ENCODE results near the gene ABCA2.

The ABCA2 gene

GRCh38 chr9:136995362-136995761 lies 32.7 kb downstream of the ABCA2 start:
- no peak overlapping the region for H3K4me3 ChIP-seq (ENCODE audit: low read depth in 1 of 2, low read length in 2 of 2)
- H3K27me3 ChIP-seq (ENCODE audit: control insufficient read depth in 1 of 2, insufficient read depth in 2 of 2, low read length in 2 of 2), result peaks cover 13 to 46% of the 10 kb centered on the region in 2 donors

DNA sequence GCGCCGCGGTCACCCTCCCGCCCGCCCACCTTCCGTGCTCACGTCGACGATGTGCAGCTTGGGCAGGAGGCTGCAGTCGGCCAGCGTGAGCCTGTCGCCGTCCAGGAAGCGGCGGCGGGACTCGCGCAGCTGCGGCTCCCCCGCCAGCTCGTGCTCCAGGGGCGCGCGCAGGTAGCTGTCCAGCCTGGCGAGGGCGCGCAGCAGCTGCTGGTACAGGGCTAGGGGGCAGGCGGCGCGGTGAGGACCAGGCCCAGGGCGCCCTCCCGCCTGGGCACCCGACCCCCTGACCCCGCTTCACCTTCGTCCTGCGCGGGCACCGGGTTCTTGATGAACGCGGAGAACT lies 33.2 kb downstream of the ABCA2 start:
- Histone ChIP-seq H3K9ac (ENCODE audit: low read length) (no peak overlapping the region), H3K9me3 (ENCODE audit: low read length) (no peaks in the 10 kb centered on the region), H3K36me3 (ENCODE audit: insufficient read depth, low read length) (no peaks in the 10 kb centered on the region), H3K27ac (ENCODE audit: low read depth, low read length) (no peak overlapping the region), H3K4me3 (ENCODE audit: low read depth in 1 of 2, low read length in 2 of 2) (no peak overlapping the region), H3K27me3 (ENCODE audit: control insufficient read depth in 1 of 2, insufficient read depth in 2 of 2, low read length in 2 of 2) (peaks cover 13 to 46% of the 10 kb centered on the region in 2 donors), H3K4me1 (ENCODE audit: insufficient read depth, low read length) (peaks cover 17% of the 10 kb centered on the region)

More at GRCh38 chr9:136995362-136995761, 32.7 kb downstream of the ABCA2 start:
- Histone ChIP-seq H3K9me3 (ENCODE audit: low read length) (no peaks in the 10 kb centered on the region), H3K9ac (ENCODE audit: low read length) (no peak overlapping the region), H3K36me3 (ENCODE audit: insufficient read depth, low read length) (no peaks in the 10 kb centered on the region), H3K27ac (ENCODE audit: low read depth, low read length) (no peak overlapping the region), H3K4me1 (ENCODE audit: insufficient read depth, low read length) (peaks cover 17% of the 10 kb centered on the region)

GRCh38 chr9:136994180-136994887 lies 33.7 kb downstream of the ABCA2 start:
- Histone ChIP-seq H3K4me1 (ENCODE audit: insufficient read depth, low read length) (peaks cover 17% of the 10 kb centered on the region), H3K9me3 (ENCODE audit: low read length) (no peaks in the 10 kb centered on the region), H3K4me3 (ENCODE audit: low read depth in 1 of 2, low read length in 2 of 2) (no peak overlapping the region), H3K36me3 (ENCODE audit: insufficient read depth, low read length) (no peaks in the 10 kb centered on the region), H3K27me3 (ENCODE audit: control insufficient read depth in 1 of 2, insufficient read depth in 2 of 2, low read length in 2 of 2) (peaks cover 13 to 46% of the 10 kb centered on the region in 2 donors), H3K27ac (ENCODE audit: low read depth, low read length) (no peak overlapping the region), H3K9ac (ENCODE audit: low read length) (no peak overlapping the region)

DNA sequence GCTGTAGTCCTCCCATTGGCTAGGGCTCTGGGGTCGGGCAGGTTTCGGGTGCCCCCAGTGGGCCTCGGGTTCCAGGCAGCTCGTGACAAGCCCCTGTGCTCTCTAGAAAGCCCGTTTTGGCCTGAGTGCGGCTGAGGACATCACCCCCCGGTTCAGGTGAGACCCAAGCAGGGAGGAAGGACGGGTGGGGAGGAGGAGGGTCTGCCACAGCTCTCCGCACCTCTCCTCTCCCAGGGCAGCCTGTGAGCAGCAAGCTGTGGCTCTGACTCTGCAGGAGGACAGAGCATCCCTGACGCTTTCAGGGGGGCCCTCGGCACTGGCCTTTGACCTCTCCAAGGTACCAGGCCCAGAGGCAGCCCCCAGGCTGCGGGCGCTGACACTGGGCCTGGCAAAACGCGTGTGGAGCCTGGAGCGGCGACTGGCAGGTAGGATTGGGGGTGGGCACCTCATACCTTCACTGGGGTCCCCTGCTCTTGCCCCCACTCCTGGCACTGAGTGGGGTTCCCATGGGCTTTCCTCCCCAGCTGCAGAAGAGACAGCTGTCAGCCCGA lies 35.1 kb downstream of the ABCA2 start:
- H3K36me3 ChIP-seq (ENCODE audit: insufficient read depth, low read length), result no peaks in the 10 kb centered on the region
- H3K4me3 ChIP-seq (ENCODE audit: low read depth in 1 of 2, low read length in 2 of 2), result peak overlapping the region; percentile 81 to 84
- peaks cover 17% of the 10 kb centered on the region for H3K4me1 ChIP-seq (ENCODE audit: insufficient read depth, low read length)
- H3K9me3 ChIP-seq (ENCODE audit: low read length), result no peaks in the 10 kb centered on the region
- H3K27ac ChIP-seq (ENCODE audit: low read depth, low read length), result peak overlapping the region; percentile 76
- peaks cover 13 to 46% of the 10 kb centered on the region in 2 donors for H3K27me3 ChIP-seq (ENCODE audit: control insufficient read depth in 1 of 2, insufficient read depth in 2 of 2, low read length in 2 of 2)
- H3K9ac ChIP-seq (ENCODE audit: low read length), result no peak overlapping the region

GRCh38 chr9:136991993-136992818 lies 35.8 kb downstream of the ABCA2 start, which contains the start of gene PAXX:
Gene PAXX, plus strand, starts transcription at chr9:136992422. Its CDS starts 22 bp downstream, at chr9:136992444.
- Histone ChIP-seq H3K36me3 (ENCODE audit: insufficient read depth, low read length) (no peaks in the 10 kb centered on the region), H3K9ac (ENCODE audit: low read length) (no peak within 1 kb of the TSS), H3K4me3 (ENCODE audit: low read depth in 1 of 2, low read length in 2 of 2) (peak within 1 kb of the TSS; percentile 81 to 84), H3K4me1 (ENCODE audit: insufficient read depth, low read length) (peaks cover 17% of the 10 kb centered on the region), H3K9me3 (ENCODE audit: low read length) (no peaks in the 10 kb centered on the region), H3K27me3 (ENCODE audit: control insufficient read depth in 1 of 2, insufficient read depth in 2 of 2, low read length in 2 of 2) (peaks cover 12 to 42% of the 10 kb centered on the region in 2 donors), H3K27ac (ENCODE audit: low read depth, low read length) (peak within 1 kb of the TSS; percentile 76)

DNA sequence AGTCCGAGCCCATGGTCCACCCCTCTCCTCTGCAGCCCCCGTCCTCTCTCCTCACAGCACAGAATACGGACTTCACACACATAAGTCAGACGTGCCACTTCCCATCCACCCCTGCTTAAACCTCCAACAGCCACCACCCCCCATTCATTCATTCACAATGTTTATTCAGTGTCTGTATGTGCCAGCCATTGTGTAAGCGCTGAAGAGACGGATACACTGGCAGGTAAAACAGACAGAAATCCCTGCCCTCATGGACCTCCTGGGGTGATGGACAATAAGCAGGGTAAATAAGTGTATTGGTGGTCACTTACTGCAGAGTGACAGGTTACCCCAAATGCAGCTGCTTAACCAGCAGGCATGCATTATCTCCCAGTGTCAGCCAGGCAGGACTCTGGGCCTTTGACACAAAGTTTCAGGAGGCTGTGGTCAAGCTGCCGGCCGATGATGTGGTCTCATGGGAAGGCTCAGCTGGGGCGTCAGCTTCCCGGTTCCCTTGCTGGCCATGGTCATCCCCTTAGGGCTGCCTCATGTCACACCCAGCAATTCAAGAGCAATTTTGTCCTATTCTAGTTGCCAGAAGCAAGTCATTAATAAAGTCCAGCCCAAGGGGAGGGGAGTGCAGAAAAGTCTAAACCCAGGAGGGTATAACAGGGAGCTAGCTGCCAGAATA lies 37.7 kb downstream of the ABCA2 start:
- no peak overlapping the region for H3K27ac ChIP-seq (ENCODE audit: low read depth, low read length)
- peaks cover 0 to 34% of the 10 kb centered on the region in 2 donors for H3K27me3 ChIP-seq (ENCODE audit: control insufficient read depth in 1 of 2, insufficient read depth in 2 of 2, low read length in 2 of 2)

DNA sequence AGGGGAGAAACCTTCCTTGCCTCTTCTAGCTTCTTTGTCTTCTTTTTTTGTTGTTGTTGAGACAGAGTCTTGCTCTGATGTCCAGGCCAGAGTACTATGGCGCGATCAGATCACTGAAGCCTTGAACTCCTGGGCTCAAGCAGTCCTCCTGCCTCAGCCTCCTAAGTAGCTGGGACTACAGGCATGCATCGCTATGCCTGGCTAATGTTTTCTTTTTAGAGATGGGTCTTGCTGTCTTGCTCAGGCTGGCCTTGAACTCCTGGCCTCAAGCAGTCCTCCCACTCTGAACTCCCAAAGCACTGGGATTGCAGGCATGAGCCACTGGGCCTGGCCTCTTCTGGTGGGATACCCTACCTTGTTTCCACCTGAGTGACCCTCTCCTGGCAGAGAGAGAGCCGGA lies 39.2 kb downstream of the ABCA2 start:
- Histone ChIP-seq H3K36me3 (ENCODE audit: insufficient read depth, low read length) (no peaks in the 10 kb centered on the region), H3K4me3 (ENCODE audit: low read depth in 1 of 2, low read length in 2 of 2) (no peak overlapping the region), H3K4me1 (ENCODE audit: insufficient read depth, low read length) (peaks cover 11% of the 10 kb centered on the region), H3K9ac (ENCODE audit: low read length) (no peak overlapping the region), H3K27ac (ENCODE audit: low read depth, low read length) (no peak overlapping the region), H3K9me3 (ENCODE audit: low read length) (no peaks in the 10 kb centered on the region), H3K27me3 (ENCODE audit: control insufficient read depth in 1 of 2, insufficient read depth in 2 of 2, low read length in 2 of 2) (peaks cover 0 to 34% of the 10 kb centered on the region in 2 donors)

More for the DNA sequence above, 37.7 kb downstream of the ABCA2 start:
- no peak overlapping the region for H3K9ac ChIP-seq (ENCODE audit: low read length)
- no peak overlapping the region for H3K4me3 ChIP-seq (ENCODE audit: low read depth in 1 of 2, low read length in 2 of 2)
- H3K4me1 ChIP-seq (ENCODE audit: insufficient read depth, low read length), result peaks cover 11% of the 10 kb centered on the region
- no peaks in the 10 kb centered on the region for H3K9me3 ChIP-seq (ENCODE audit: low read length)
- H3K36me3 ChIP-seq (ENCODE audit: insufficient read depth, low read length), result no peaks in the 10 kb centered on the region

- no peaks in the 10 kb centered on the region for H3K4me1 ChIP-seq (ENCODE audit: insufficient read depth, low read length)
- peaks cover 0 to 36% of the 10 kb centered on the region in 2 donors for H3K27me3 ChIP-seq (ENCODE audit: control insufficient read depth in 1 of 2, insufficient read depth in 2 of 2, low read length in 2 of 2)
- no peak overlapping the region for H3K9ac ChIP-seq (ENCODE audit: low read length)
- no peaks in the 10 kb centered on the region for H3K9me3 ChIP-seq (ENCODE audit: low read length)
- H3K36me3 ChIP-seq (ENCODE audit: insufficient read depth, low read length), result no peaks in the 10 kb centered on the region
- H3K27ac ChIP-seq (ENCODE audit: low read depth, low read length), result no peak overlapping the region
- H3K4me3 ChIP-seq (ENCODE audit: low read depth in 1 of 2, low read length in 2 of 2), result no peak overlapping the region
These were observed 42.2 kb downstream of the ABCA2 start for GRCh38 chr9:136985853-136986252.

DNA sequence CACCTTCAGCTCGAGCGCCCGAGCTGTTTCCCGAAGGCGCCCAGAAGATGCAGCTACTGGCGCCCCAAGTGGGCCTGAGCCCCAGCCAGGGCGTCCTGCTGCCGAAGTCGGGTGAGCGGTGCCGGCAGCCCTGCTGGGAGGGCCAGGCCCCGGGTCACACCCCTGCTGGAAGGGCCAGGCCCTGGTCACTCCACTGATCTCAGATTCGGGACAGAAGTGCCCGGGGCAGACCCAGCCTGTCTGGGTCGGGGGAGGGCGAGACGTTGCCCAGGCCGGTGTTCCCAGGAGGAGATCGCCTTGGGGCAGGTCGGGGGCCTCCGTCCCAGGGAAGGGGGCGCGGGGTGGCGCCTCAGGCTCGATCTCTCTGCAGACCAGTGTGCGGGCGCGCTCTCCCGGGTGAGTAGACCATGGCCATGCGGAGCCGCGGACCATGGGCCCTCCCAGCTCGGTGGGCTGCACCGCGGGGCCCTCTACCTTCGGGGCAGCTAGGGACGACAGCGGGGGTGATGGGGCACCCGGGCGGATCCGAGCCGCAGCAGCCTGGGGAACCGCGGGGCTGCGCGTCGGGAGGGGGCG lies 42.9 kb downstream of the ABCA2 start:
- Histone ChIP-seq H3K36me3 (ENCODE audit: insufficient read depth, low read length) (no peaks in the 10 kb centered on the region), H3K27me3 (ENCODE audit: control insufficient read depth in 1 of 2, insufficient read depth in 2 of 2, low read length in 2 of 2) (peaks cover 0 to 36% of the 10 kb centered on the region in 2 donors), H3K4me3 (ENCODE audit: low read depth in 1 of 2, low read length in 2 of 2) (no peak overlapping the region), H3K9ac (ENCODE audit: low read length) (no peak overlapping the region), H3K4me1 (ENCODE audit: insufficient read depth, low read length) (no peaks in the 10 kb centered on the region), H3K9me3 (ENCODE audit: low read length) (no peaks in the 10 kb centered on the region), H3K27ac (ENCODE audit: low read depth, low read length) (no peak overlapping the region)

DNA sequence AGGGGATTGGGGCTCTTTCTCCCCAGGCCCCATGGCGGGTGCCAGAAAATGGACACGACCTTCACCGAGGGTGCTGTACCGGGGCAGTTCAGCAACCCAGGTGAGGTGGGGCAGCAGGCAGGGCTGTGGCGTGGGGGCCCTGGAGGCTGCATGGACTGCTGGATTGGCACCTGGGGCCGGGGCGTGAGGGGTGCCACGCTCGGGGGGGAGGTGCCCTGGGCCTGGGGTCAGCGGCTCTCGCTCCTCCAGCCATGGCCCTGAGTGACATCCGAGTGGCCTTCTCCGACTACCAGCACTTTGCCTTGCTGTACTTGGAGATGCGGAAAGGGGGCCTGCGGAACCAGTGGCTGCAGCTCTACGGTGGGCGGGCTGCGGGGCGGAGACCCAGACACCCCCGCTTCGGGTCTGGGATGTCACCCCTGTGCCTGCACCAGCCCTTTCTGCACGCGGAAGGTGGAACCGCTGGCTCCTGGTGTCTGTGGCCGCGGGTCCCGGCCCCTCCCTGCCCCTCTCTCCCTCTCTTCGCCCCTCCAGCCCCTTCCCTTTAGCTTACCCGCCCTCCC lies 43.5 kb downstream of the ABCA2 start:
- Histone ChIP-seq H3K4me1 (ENCODE audit: insufficient read depth, low read length) (no peaks in the 10 kb centered on the region), H3K36me3 (ENCODE audit: insufficient read depth, low read length) (no peaks in the 10 kb centered on the region), H3K27me3 (ENCODE audit: control insufficient read depth in 1 of 2, insufficient read depth in 2 of 2, low read length in 2 of 2) (peaks cover 0 to 36% of the 10 kb centered on the region in 2 donors), H3K9me3 (ENCODE audit: low read length) (no peaks in the 10 kb centered on the region), H3K4me3 (ENCODE audit: low read depth in 1 of 2, low read length in 2 of 2) (no peak overlapping the region), H3K27ac (ENCODE audit: low read depth, low read length) (no peak overlapping the region), H3K9ac (ENCODE audit: low read length) (no peak overlapping the region)

Measured in muscle layer of colon (tissue), 2 donors.